Lower lobe of right lung (tissue), 2 donors: Measurements from ENCODE around the gene CDC42EP2. TPM values are rescaled to one million over a fixed set of nuclear protein-coding genes. Genes with fewer than 3 reads are reported as not detected.

Experiments used
- ATAC-seq, 2 donors: fragments of 200-7000 bp; cut with Tn5 transposase; one replicate each; pipeline ENCODE4 v1.9.1; 2020 to 2022; ENCODE audit warnings: mild to moderate bottlenecking in 2 of 2, moderate library complexity in 2 of 2
- DNase-seq: peaks from one replicate; pipeline ENCODE4 v3.0.0-alpha.2; 2020
- H3K27ac ChIP-seq: fragments of 200-600 bp; one replicate; pipeline ENCODE4 v1.8.0; 2022
- H3K27me3 ChIP-seq: fragments of 200-600 bp; one replicate; pipeline ENCODE4 v1.8.0; 2022; ENCODE audit warnings: low read depth
- H3K36me3 ChIP-seq: fragments of 200-600 bp; one replicate; pipeline ENCODE4 v1.8.0; 2022; ENCODE audit warnings: mild to moderate bottlenecking
- H3K4me1 ChIP-seq: fragments of 200-600 bp; one replicate; pipeline ENCODE4 v1.8.0; 2022
- H3K4me3 ChIP-seq: fragments of 200-600 bp; one replicate; pipeline ENCODE4 v1.8.0; 2022; ENCODE audit warnings: mild to moderate bottlenecking
- H3K9me3 ChIP-seq: fragments of 200-600 bp; one replicate; pipeline ENCODE4 v1.8.0; 2022
- intact Hi-C: fragments of 100-400 bp; cut with DNase I; formaldehyde crosslinking; loops from one replicate; pipeline ENCODE4 v1.11.0; 2022
- total RNA-seq: library from RNA; stranded (reverse); fragmentation: NEBNext Ultra II Directional; extraction: Animal tissue kit (Norgen Biotek cat#: 25700); gene quantifications from one replicate; pipeline ENCODE4 v1.2.1, GENCODE V29; 2021
- TF ChIP-seq, protein P1 (sequence below): fragments of 200-600 bp; IDR thresholded peaks from one replicate; pipeline ENCODE4 v1.8.0; 2022; ENCODE audit warnings: antibody characterized with exemption, mild to moderate bottlenecking
- donor health status: DM: no; HTN: yes; CAD: no; lungs with severe emphysema.

CDC42EP2 gene
- total RNA-seq, 1 donor from 2014 or later: 17.0 TPM

DNA sequence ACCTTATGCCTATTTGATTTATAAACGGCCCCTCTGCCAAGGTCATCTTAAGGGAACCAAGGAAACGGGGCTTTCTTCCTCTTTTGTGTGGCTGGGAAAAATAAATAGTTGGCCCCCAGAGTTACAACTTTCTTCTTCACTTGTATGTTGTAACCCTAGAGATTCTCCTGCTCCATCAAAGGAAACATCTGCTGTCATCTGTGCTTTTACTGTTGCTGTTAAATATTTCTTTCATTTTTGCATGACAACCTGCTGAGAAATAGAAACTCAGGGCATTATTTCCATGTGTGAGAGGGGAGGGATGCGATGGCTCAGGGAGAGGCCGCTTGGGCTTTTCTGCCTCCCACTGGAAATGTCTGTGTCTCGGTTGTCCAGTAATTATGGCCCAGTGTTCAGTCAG, 21.8 kb upstream of the CDC42EP2 start:
- peaks cover 70% of the 10 kb centered on the region for H3K4me1 ChIP-seq
- TF ChIP-seq, protein P1, sequence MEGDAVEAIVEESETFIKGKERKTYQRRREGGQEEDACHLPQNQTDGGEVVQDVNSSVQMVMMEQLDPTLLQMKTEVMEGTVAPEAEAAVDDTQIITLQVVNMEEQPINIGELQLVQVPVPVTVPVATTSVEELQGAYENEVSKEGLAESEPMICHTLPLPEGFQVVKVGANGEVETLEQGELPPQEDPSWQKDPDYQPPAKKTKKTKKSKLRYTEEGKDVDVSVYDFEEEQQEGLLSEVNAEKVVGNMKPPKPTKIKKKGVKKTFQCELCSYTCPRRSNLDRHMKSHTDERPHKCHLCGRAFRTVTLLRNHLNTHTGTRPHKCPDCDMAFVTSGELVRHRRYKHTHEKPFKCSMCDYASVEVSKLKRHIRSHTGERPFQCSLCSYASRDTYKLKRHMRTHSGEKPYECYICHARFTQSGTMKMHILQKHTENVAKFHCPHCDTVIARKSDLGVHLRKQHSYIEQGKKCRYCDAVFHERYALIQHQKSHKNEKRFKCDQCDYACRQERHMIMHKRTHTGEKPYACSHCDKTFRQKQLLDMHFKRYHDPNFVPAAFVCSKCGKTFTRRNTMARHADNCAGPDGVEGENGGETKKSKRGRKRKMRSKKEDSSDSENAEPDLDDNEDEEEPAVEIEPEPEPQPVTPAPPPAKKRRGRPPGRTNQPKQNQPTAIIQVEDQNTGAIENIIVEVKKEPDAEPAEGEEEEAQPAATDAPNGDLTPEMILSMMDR: no peak

DNA sequence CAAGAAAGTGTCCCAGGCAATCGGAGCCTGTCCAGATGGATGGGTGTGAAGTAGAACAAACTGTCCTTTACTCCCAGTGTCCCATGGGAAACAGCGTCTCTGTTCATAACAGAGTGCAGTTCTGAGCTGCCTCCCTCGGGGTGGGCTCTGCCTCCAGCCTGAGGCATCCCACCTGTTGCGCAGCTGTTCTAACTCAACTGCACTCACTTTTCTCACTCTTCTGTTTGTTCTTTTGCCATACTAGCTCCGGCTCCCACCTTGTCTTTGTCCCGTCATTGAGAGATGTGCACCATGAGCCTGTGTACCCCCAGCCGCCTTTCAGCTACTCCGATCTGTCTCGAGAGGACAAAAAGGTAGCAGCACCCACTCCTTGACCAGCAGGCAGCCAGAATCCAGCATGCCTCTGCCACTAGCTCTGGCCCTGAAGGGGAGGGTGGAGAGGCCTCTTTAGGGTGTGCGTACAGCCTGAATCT, 20.7 kb upstream of the CDC42EP2 start:
- TF ChIP-seq, protein P1: no peak
- peak overlapping the region; percentile 90 for H3K27ac ChIP-seq
- peak in 1 of 2 donors; percentile 12 for ATAC-seq
- H3K36me3 ChIP-seq: peaks cover 43% of the 10 kb centered on the region
- no peaks in the 10 kb centered on the region for H3K27me3 ChIP-seq
- H3K9me3 ChIP-seq: no peaks in the 10 kb centered on the region
- intact Hi-C loops: no loop called here
- DNase-seq: no peak
- no peak overlapping the region for H3K4me3 ChIP-seq
- peaks cover 70% of the 10 kb centered on the region for H3K4me1 ChIP-seq

More for the DNA sequence above, 21.8 kb upstream of the CDC42EP2 start:
- intact Hi-C loops: no loop called here
- Histone ChIP-seq H3K9me3 (no peaks in the 10 kb centered on the region), H3K4me3 (no peak overlapping the region), H3K27ac (peak overlapping the region; percentile 90), H3K36me3 (peaks cover 43% of the 10 kb centered on the region), H3K27me3 (no peaks in the 10 kb centered on the region)
- ATAC-seq: no peak
- DNase-seq: no peak

DNA sequence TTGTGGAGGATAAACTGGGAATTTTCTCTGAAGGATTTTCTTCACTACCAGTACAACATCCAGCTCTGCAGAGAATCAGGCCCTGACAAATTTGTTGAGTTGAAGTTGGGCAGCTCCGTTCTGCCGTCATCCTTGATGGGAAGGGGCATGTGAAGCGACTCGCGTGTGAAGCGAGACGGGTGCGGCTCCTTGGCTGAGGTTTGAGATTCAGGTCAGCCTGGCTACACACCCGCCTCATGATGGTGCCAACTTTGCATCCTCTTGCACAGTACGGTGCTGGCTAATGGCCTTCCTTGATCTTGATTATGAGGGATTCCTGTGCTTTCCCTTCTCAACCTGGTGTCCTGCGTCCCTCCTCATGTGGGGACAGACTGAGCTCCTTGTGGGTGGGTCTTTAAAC, 19.7 kb upstream of the CDC42EP2 start:
- H3K4me1 ChIP-seq: peaks cover 66% of the 10 kb centered on the region
- DNase-seq: no peak
- peaks cover 39% of the 10 kb centered on the region for H3K36me3 ChIP-seq

DNA sequence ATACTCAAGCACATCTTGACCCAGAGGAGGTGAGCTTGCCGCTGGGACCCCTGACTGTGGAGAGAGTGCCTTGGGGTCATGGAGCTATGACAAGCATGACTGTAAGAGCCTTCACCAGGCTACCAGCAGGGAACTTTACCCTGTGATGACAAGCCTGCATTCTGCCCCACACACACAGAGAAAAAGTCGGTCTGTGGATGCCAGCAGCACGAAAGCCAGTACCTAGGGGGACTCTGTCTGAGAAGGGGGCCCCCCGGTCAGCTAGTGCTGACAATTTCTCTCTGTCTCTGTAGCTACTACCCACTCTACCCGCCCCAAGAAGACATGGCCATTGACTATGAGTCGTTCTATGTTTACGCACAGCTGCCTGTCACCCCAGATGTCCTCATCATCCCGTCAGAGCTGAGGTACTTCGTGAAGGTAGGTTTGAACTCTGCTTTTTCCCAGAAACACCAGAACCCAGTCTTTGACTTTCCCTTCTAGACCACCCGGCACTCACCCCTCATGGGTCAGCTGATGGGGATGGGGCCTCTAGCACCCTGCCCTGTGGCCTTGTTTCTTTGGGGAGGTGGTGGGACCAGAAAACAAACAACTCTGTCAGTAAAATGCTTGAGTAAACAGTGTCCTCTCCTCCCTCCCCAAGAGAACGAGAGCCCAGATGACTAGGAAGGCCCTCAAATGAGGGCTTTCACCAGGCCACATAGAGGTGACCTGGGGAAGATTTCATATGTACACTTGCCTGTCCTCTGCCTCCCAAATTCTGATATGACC, 18.9 kb upstream of the CDC42EP2 start:
- Histone ChIP-seq H3K27ac (peak overlapping the region; percentile 90), H3K36me3 (peaks cover 39% of the 10 kb centered on the region), H3K27me3 (no peaks in the 10 kb centered on the region), H3K4me3 (no peak overlapping the region), H3K4me1 (peaks cover 59% of the 10 kb centered on the region), H3K9me3 (no peaks in the 10 kb centered on the region)
- ATAC-seq: no peak
- intact Hi-C loops: no loop called here
- no peak for DNase-seq
- TF ChIP-seq, protein P1: no peak

More for the DNA sequence above, 19.7 kb upstream of the CDC42EP2 start:
- H3K27ac ChIP-seq: peak overlapping the region; percentile 90
- no peaks in the 10 kb centered on the region for H3K27me3 ChIP-seq
- ATAC-seq: no peak
- H3K4me3 ChIP-seq: no peak overlapping the region
- intact Hi-C loops: no loop called here
- TF ChIP-seq, protein P1: no peak
- H3K9me3 ChIP-seq: no peaks in the 10 kb centered on the region

GRCh38 chr11:65297026-65297672, 17.5 kb upstream of the CDC42EP2 start:
- H3K36me3 ChIP-seq: peaks cover 39% of the 10 kb centered on the region
- H3K4me3 ChIP-seq: no peak overlapping the region
- ATAC-seq (no peak), DNase-seq (no peak)
- peak overlapping the region; percentile 80 for H3K27ac ChIP-seq
- intact Hi-C loops: no loop called here
- TF ChIP-seq, protein P1: no peak
- H3K4me1 ChIP-seq: peaks cover 58% of the 10 kb centered on the region
- H3K9me3 ChIP-seq: no peaks in the 10 kb centered on the region
- H3K27me3 ChIP-seq: no peaks in the 10 kb centered on the region
